GM23248 (cell line): ENCODE data around the gene PPP1R37. TPM values are rescaled to one million over a fixed set of nuclear protein-coding genes. Genes with fewer than 3 reads are reported as not detected.

Experiments
- DNase-seq: peaks from one replicate; pipeline ENCODE4 v3.0.0-alpha.2; 2015
- H2AFZ ChIP-seq: fragments of 200-600 bp; sonication (generic); 2 replicates; pipeline ENCODE4 v1.6.1; 2016; ENCODE audit warnings: antibody characterized with exemption
- H3F3A ChIP-seq: fragments of 200-600 bp; sonication (generic); 2 replicates; pipeline ENCODE4 v1.6.1; 2016; ENCODE audit warnings: mild to moderate bottlenecking, antibody characterized with exemption, mixed run types; ENCODE audit not compliant: insufficient read depth
- H3K27ac ChIP-seq: fragments of 200-600 bp; sonication (generic); 2 replicates; pipeline ENCODE4 v1.5.1; 2016; ENCODE audit warnings: mild to moderate bottlenecking
- H3K27me3 ChIP-seq: fragments of 200-600 bp; sonication (generic); replicated peaks from 2 replicates; pipeline ENCODE4 v1.6.1; 2016; ENCODE audit warnings: mild to moderate bottlenecking; ENCODE audit not compliant: insufficient read depth
- H3K36me3 ChIP-seq: fragments of 200-600 bp; sonication (generic); 2 replicates; pipeline ENCODE4 v1.6.1; 2016; ENCODE audit warnings: low read depth, mild to moderate bottlenecking
- H3K4me1 ChIP-seq: fragments of 200-600 bp; sonication (generic); 2 replicates; pipeline ENCODE4 v1.6.1; 2016; ENCODE audit warnings: mild to moderate bottlenecking; ENCODE audit not compliant: insufficient read depth
- H3K4me2 ChIP-seq: fragments of 200-600 bp; sonication (generic); one replicate; pipeline ENCODE4 v1.6.1; 2016; ENCODE audit warnings: mild to moderate bottlenecking; ENCODE audit not compliant: unreplicated experiment
- H3K4me3 ChIP-seq: fragments of 200-600 bp; sonication (generic); 2 replicates; pipeline ENCODE4 v1.5.1; 2016; ENCODE audit warnings: mild to moderate bottlenecking
- H3K79me2 ChIP-seq: fragments of 200-600 bp; sonication (generic); 2 replicates; pipeline ENCODE4 v1.6.1; 2016; ENCODE audit warnings: mild to moderate bottlenecking; ENCODE audit not compliant: insufficient read depth
- H3K9ac ChIP-seq: fragments of 200-600 bp; sonication (generic); 2 replicates; pipeline ENCODE4 v1.6.1; 2016; ENCODE audit warnings: mild to moderate bottlenecking
- H3K9me2 ChIP-seq: fragments of 200-600 bp; sonication (generic); 2 replicates; pipeline ENCODE4 v1.6.1; 2016; ENCODE audit warnings: mixed run types, mild to moderate bottlenecking, moderate library complexity; ENCODE audit not compliant: insufficient read depth
- H3K9me3 ChIP-seq: fragments of 200-600 bp; sonication (generic); one replicate; pipeline ENCODE4 v1.6.1; 2017; ENCODE audit warnings: low read depth
- H4K20me1 ChIP-seq: fragments of 200-600 bp; sonication (generic); 2 replicates; pipeline ENCODE4 v1.6.0; 2016; ENCODE audit not compliant: insufficient read depth
- EZH2 ChIP-seq: fragments of 200-600 bp; sonication (generic); IDR thresholded peaks from 2 replicates; pipeline ENCODE4 v1.6.1; 2018; ENCODE audit warnings: antibody characterized with exemption, mild to moderate bottlenecking; ENCODE audit not compliant: insufficient read depth, poor library complexity, severe bottlenecking
- EZH2phosphoT487 ChIP-seq: fragments of 200-600 bp; sonication (generic); IDR thresholded peaks from 2 replicates; pipeline ENCODE4 v1.6.1; 2018; ENCODE audit warnings: antibody characterized with exemption, moderate library complexity, mild to moderate bottlenecking, low read depth; ENCODE audit not compliant: insufficient read depth
- WGBS, 2 experiments: methylation state at CpG; one replicate each; pipeline ENCODE4 v1.1.6; 2015 to 2017; ENCODE audit warnings: low lambda C conversion rate in 2 of 2, low coverage in 1 of 2; ENCODE audit errors: missing lambda C conversion rate in 2 of 2; 5-methylcytosine and 5-hydroxymethylcytosine counted together
- in situ Hi-C: fragments of 300-500 bp; cut with MboI; formaldehyde crosslinking; loops from 2 replicates; pipeline ENCODE4 v1.15.0; 2020
- polyA plus RNA-seq: library from polyadenylated mRNA; unstranded; fragments of >200 nt; fragmentation: Nextera tagmentation; extraction: Ambion mirVana; gene quantifications from 2 replicates; pipeline ENCODE4 v1.2.1, GENCODE V29; 2016
- total RNA-seq: library from RNA; depleted of rRNA; stranded (reverse); fragments of >200 nt; shearing (Covaris generic); gene quantifications from 2 replicates; pipeline ENCODE4 v1.2.3, GENCODE V29; 2014

PPP1R37 gene
- total and polyA plus RNA-seq, 2 experiments from 2014 or later: 1.9 to 43.8 TPM

DNA sequence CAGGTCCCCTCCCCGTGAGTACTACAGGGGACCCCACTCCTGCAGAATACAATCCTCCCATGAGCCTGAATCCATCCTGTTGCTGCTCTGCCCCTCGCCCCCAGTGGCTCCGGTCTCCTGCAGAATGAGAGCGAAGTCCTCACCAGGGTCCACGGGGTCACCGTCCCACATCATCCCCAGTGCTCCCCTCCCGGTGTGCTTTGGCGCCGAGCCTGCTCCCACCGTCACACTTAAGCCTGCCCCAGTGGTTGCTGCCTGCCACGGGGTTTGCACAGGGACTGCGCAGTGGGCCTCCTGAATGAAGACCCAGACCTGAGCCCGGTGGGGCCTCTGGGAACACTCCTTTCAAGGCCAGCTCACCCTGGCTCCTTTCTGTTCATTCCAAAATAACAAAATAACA lies 37.3 kb downstream of the PPP1R37 start:
- TF ChIP-seq EZH2 (no peak), EZH2phosphoT487 (no peak)
- no peak overlapping the region for H3K9ac ChIP-seq
- 88 to 90% methylated on average over 13 of the region's 13 CpGs for WGBS, 2 experiments

DNA sequence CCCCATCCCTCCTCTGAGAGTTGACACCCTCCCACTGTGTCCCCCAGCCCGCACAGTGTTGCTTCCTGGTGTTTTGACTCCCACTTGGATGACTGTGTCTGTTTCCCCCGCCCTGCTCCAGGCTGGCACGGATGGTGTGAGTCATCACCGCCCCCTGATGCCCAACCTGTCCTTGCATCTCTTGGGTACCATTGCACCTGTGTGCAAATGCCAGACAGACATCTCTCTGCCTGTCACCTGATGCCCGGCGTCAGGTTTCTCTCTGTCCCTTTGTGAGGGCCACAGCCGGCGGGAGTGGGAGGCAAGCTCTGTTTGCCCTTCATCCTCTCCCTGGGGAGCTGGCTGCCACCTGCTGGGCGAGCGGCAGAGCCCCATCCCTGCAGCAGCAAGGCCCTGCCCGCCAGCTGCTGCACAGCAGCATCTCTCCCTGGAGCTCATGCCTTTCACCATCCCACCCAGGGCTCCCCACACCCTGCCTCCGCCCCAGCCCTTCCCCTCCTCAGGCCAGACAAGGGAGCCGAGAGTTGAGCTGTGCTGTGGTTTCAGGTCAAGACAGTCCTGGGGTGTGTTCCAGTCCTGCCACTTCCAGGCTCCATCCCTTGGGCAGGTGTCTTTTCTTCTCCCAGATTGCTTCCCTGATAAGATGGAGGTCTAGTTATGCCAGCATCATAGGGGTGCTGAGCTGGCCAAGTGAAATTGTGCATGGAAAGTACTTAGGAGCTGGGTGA lies 38.1 kb downstream of the PPP1R37 start:
- 56 to 66% methylated on average over 13 of the region's 13 CpGs for WGBS, 2 experiments
- Histone ChIP-seq H3K27ac (no peak overlapping the region), H3K9me2 (no peaks in the 10 kb centered on the region), H3K27me3 (no peaks in the 10 kb centered on the region), H3K9me3 (no peaks in the 10 kb centered on the region), H3K4me3 (no peak overlapping the region), H3K79me2 (peaks cover 89% of the 10 kb centered on the region), H3K9ac (no peak overlapping the region), H3F3A (no peaks in the 10 kb centered on the region), H4K20me1 (peaks cover 3% of the 10 kb centered on the region; the same call in 1 of the 2 replicates), H2AFZ (no peak overlapping the region), H3K4me1 (no peaks in the 10 kb centered on the region), H3K36me3 (no peaks in the 10 kb centered on the region), H3K4me2 (no peak overlapping the region)
- no peak for TF ChIP-seq EZH2
- TF ChIP-seq EZH2phosphoT487: no peak
- in situ Hi-C loops: no loop called here
- peak; percentile 50 for DNase-seq

More for the DNA sequence above, 37.3 kb downstream of the PPP1R37 start:
- no peak overlapping the region for H3K4me3 ChIP-seq
- H4K20me1 ChIP-seq: peaks cover 3% of the 10 kb centered on the region; the same call in 1 of the 2 replicates
- in situ Hi-C loops: no loop called here
- no peaks in the 10 kb centered on the region for H3K4me1 ChIP-seq
- H3K9me2 ChIP-seq: no peaks in the 10 kb centered on the region
- H3K9me3 ChIP-seq: no peaks in the 10 kb centered on the region
- no peaks in the 10 kb centered on the region for H3F3A ChIP-seq
- H3K27ac ChIP-seq: no peak overlapping the region
- H3K4me2 ChIP-seq: no peak overlapping the region
- no peaks in the 10 kb centered on the region for H3K36me3 ChIP-seq
- no peak for DNase-seq
- peaks cover 88% of the 10 kb centered on the region for H3K79me2 ChIP-seq
- no peak overlapping the region for H2AFZ ChIP-seq
- no peaks in the 10 kb centered on the region for H3K27me3 ChIP-seq

DNA sequence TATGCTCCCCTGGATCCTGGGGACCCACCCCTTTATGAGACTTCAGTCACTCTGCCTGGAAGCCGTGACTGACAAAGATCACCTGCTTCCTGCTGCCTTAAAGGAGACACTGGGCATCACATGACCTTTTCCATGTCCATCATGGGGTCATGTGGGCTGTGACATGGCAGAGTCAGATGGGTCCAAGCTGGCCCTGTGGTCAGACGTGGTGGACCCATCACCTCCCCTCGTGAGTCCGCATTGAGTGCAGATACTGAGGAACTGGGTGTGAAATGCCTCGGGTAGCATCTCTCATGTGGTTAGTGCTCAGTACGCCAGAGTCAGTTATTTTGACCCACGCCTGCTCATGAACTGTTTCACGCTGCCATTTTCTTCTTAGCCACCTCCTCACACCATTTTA lies 40.7 kb downstream of the PPP1R37 start:
- no peaks in the 10 kb centered on the region for H3K9me2 ChIP-seq
- H3K4me3 ChIP-seq: no peak overlapping the region
- TF ChIP-seq EZH2phosphoT487: no peak
- TF ChIP-seq EZH2: no peak
- in situ Hi-C loops: no loop called here
- no peak overlapping the region for H3K4me2 ChIP-seq
- DNase-seq: no peak
- H3K27ac ChIP-seq: no peak overlapping the region
- 86% methylated on average over 8 of the region's 8 CpGs for WGBS, 2 experiments
- H3K36me3 ChIP-seq: no peaks in the 10 kb centered on the region
- H4K20me1 ChIP-seq: no peaks in the 10 kb centered on the region
- H3K9me3 ChIP-seq: no peaks in the 10 kb centered on the region
- peaks cover 71% of the 10 kb centered on the region for H3K79me2 ChIP-seq
- no peak overlapping the region for H3K9ac ChIP-seq
- no peaks in the 10 kb centered on the region for H3K4me1 ChIP-seq
- H2AFZ ChIP-seq: no peak overlapping the region
- no peaks in the 10 kb centered on the region for H3F3A ChIP-seq
- H3K27me3 ChIP-seq: no peaks in the 10 kb centered on the region

GRCh38 chr19:45135176-45135885 lies 42.4 kb downstream of the PPP1R37 start:
- DNase-seq: no peak
- TF ChIP-seq EZH2: no peak
- TF ChIP-seq EZH2phosphoT487: no peak
- no peak overlapping the region for H2AFZ ChIP-seq
- H3K4me1 ChIP-seq: no peaks in the 10 kb centered on the region
- no peaks in the 10 kb centered on the region for H3K36me3 ChIP-seq
- in situ Hi-C loops: no loop called here
- no peak overlapping the region for H3K4me3 ChIP-seq
- H3K9ac ChIP-seq: no peak overlapping the region
- H3K9me2 ChIP-seq: no peaks in the 10 kb centered on the region
- no peak overlapping the region for H3K4me2 ChIP-seq
- H3F3A ChIP-seq: no peaks in the 10 kb centered on the region
- 95 to 97% methylated on average over 21 of the region's 21 CpGs for WGBS, 2 experiments
- H3K79me2 ChIP-seq: peaks cover 55% of the 10 kb centered on the region
- no peak overlapping the region for H3K27ac ChIP-seq
- no peaks in the 10 kb centered on the region for H3K9me3 ChIP-seq
- no peaks in the 10 kb centered on the region for H3K27me3 ChIP-seq
- H4K20me1 ChIP-seq: no peaks in the 10 kb centered on the region
